Calu3 (cell line): ENCODE results near the gene CACNA2D3. TPM values are rescaled to one million over a fixed set of nuclear protein-coding genes. Genes with fewer than 3 reads are reported as not detected.

Experiments used
- BruUV-seq: library from RNA; stranded (reverse); fragments of 400-500 nt; replicated peaks from 2 replicates; lab custom pipeline; 2021; lab: Mats Ljungman, UMichigan
- CTCF ChIA-PET: fragments of 300-600 bp; sonication (Branson Sonifier 250); formaldehyde crosslinking; loops from one replicate; lab custom pipeline; 2022; ENCODE audit warnings: antibody characterized with exemption; lab: Charles Lee
- DNase-seq: peaks from one replicate; pipeline ENCODE4 v3.0.0; 2022
- H3K27ac Mint-ChIP-seq: one replicate; pipeline ENCODE4 v1.8.0; 2022; ENCODE audit warnings: mixed read lengths; ENCODE audit not compliant: unreplicated experiment
- H3K27me3 Mint-ChIP-seq: one replicate; pipeline ENCODE4 v1.8.0; 2022; ENCODE audit warnings: mixed read lengths; ENCODE audit not compliant: unreplicated experiment
- H3K36me3 Mint-ChIP-seq: one replicate; pipeline ENCODE4 v1.8.0; 2022; ENCODE audit warnings: mild to moderate bottlenecking, moderate library complexity, mixed read lengths; ENCODE audit not compliant: insufficient read depth, unreplicated experiment
- H3K4me1 Mint-ChIP-seq: one replicate; pipeline ENCODE4 v1.8.0; 2022; ENCODE audit warnings: mild to moderate bottlenecking, low read depth, mixed read lengths; ENCODE audit not compliant: unreplicated experiment
- H3K4me3 Mint-ChIP-seq: one replicate; pipeline ENCODE4 v1.8.0; 2022; ENCODE audit warnings: mild to moderate bottlenecking, low read depth, moderate library complexity, mixed read lengths; ENCODE audit not compliant: unreplicated experiment
- H3K9me3 Mint-ChIP-seq: one replicate; pipeline ENCODE4 v1.8.0; 2022; ENCODE audit warnings: low read depth, mixed read lengths; ENCODE audit not compliant: unreplicated experiment
- intact Hi-C: fragments of 100-400 bp; cut with micrococcal nuclease; formaldehyde crosslinking; loops from one replicate; pipeline ENCODE4 v1.10.0; 2022; ENCODE audit not compliant: unreplicated experiment
- total RNA-seq: library from RNA; stranded (reverse); gene quantifications from 2 replicates; pipeline ENCODE4 v1.2.3, GENCODE V29; 2022
- TF ChIP-seq, protein P1 (sequence below): fragments of 200-600 bp; IDR thresholded peaks from one replicate; pipeline ENCODE4 v1.8.0; 2022; ENCODE audit warnings: antibody characterized with exemption; ENCODE audit not compliant: unreplicated experiment

CACNA2D3 gene
- total RNA-seq, 1 experiment from 2014 or later: not detected

DNA sequence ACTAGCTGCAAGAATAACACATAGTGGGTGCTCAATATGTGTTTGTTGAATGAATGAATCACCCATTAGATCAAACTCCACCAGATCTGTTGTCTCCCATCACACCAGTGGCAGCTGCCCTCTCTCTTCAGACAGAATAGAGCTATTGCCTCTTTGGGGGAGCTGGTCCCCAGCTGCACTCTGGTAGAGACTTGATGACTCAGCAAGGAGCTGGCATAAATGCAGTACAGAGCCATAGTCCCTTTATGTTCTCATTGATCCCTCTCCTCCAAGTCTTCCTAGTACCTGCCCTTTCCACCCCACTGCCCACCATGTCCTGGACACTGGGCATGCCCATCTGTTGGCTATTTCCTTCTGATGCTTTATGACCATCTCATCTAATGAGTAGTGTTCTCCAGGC, 443.6 kb downstream of the CACNA2D3 start:
- no TSS peak for BruUV-seq
- no peaks in the 10 kb centered on the region for H3K27me3 Mint-ChIP-seq
- CTCF ChIA-PET: no interaction called here
- H3K9me3 Mint-ChIP-seq: peaks cover 3% of the 10 kb centered on the region
- no peak overlapping the region for H3K4me3 Mint-ChIP-seq
- H3K36me3 Mint-ChIP-seq: no peaks in the 10 kb centered on the region
- H3K27ac Mint-ChIP-seq: no peak overlapping the region
- TF ChIP-seq, protein P1, sequence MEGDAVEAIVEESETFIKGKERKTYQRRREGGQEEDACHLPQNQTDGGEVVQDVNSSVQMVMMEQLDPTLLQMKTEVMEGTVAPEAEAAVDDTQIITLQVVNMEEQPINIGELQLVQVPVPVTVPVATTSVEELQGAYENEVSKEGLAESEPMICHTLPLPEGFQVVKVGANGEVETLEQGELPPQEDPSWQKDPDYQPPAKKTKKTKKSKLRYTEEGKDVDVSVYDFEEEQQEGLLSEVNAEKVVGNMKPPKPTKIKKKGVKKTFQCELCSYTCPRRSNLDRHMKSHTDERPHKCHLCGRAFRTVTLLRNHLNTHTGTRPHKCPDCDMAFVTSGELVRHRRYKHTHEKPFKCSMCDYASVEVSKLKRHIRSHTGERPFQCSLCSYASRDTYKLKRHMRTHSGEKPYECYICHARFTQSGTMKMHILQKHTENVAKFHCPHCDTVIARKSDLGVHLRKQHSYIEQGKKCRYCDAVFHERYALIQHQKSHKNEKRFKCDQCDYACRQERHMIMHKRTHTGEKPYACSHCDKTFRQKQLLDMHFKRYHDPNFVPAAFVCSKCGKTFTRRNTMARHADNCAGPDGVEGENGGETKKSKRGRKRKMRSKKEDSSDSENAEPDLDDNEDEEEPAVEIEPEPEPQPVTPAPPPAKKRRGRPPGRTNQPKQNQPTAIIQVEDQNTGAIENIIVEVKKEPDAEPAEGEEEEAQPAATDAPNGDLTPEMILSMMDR: no peak
- intact Hi-C loops: no loop called here
- no peaks in the 10 kb centered on the region for H3K4me1 Mint-ChIP-seq
- no peak for DNase-seq

DNA sequence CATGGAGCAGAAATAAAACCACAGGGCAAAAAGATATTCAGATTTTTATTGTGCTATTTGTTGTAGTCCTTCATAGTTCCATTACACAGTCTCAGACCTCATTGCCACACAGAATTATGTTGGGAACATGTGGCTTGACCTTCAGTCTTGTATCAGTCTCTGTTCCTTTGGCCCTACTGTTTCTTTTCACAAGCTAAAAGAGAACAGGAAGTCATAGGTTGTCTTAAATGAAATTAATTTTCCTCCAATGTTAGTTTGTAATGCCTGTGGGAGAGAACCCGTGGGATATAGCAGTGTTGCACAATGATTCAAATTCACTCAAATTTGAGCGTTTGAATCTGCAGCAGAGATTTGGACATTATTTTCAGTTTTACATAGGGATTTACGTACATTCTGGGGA, 445.6 kb downstream of the CACNA2D3 start:
- no peak for DNase-seq
- intact Hi-C loops: no loop called here
- Mint-ChIP-seq H3K27ac (no peak overlapping the region), H3K27me3 (no peaks in the 10 kb centered on the region), H3K9me3 (no peaks in the 10 kb centered on the region), H3K4me3 (no peak overlapping the region), H3K4me1 (no peaks in the 10 kb centered on the region), H3K36me3 (no peaks in the 10 kb centered on the region)
- CTCF ChIA-PET: no interaction called here
- TF ChIP-seq, protein P1: no peak
- no TSS peak for BruUV-seq

DNA sequence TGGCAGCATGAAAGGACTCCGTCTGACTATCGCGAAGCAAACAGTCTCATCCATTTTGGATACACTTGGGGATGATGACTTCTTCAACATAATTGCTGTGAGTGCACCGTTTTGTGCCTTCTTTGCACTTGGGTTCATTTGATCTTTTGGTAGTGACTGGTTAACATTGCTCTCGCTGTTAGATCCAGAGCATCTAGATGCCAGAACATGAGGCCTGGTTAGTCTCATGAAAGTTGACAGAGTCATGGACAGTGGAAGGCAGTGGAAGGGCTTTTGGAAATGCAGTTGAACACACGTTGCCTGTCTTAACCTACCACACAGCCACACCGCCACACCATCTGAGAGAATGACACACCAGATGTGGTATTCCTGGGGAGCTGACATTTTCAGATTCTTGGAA, 447.7 kb downstream of the CACNA2D3 start:
- H3K9me3 Mint-ChIP-seq: no peaks in the 10 kb centered on the region
- DNase-seq: no peak
- H3K4me3 Mint-ChIP-seq: no peak overlapping the region
- H3K27ac Mint-ChIP-seq: no peak overlapping the region
- H3K4me1 Mint-ChIP-seq: no peaks in the 10 kb centered on the region
- no peaks in the 10 kb centered on the region for H3K27me3 Mint-ChIP-seq
- CTCF ChIA-PET: no interaction called here
- TF ChIP-seq, protein P1: no peak
- no TSS peak for BruUV-seq
- no peaks in the 10 kb centered on the region for H3K36me3 Mint-ChIP-seq
- intact Hi-C loops: no loop called here

DNA sequence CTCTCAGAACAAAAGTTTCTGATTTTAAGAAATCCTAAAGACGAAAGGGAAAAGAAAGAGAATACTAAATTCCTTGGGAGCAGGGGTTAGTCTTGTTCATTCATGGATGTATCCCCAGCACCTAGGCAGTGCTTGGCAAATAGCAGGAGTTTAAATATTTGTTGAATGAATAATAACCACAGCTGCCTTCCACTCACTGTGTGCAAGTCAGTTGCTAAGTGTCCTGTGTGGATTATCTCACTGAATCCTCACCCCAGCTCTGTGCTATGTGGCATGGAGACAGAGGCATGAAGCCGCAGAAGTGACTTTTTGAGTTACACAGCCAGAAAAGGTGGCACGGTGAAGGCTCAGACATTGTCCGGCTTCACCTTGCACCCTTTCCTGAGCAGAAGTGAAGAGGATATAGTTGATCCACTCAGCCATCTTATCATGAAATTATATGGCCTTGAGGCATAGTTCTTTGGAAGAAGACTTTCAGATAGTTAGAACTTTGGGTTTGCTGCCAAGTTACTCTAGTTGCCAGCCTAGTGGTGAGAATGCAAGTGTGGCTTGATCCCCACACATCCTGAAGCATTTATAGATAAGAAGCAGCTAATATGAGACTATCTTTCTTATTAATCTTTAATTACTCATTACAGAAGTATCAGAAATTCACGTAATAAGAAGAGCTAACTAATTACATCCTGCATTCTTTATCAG, 450.0 kb downstream of the CACNA2D3 start:
- TF ChIP-seq, protein P1: no peak
- DNase-seq: no peak
- H3K36me3 Mint-ChIP-seq: no peaks in the 10 kb centered on the region
- no peak overlapping the region for H3K4me3 Mint-ChIP-seq
- no peaks in the 10 kb centered on the region for H3K4me1 Mint-ChIP-seq
- BruUV-seq: no TSS peak
- intact Hi-C loops: no loop called here
- no peaks in the 10 kb centered on the region for H3K27me3 Mint-ChIP-seq
- no peak overlapping the region for H3K27ac Mint-ChIP-seq
- peaks cover 4% of the 10 kb centered on the region for H3K9me3 Mint-ChIP-seq
- CTCF ChIA-PET: no interaction called here
